Pulmonary artery endothelial cell (primary cell): Measurements from ENCODE around the gene ADAM12. TPM values are rescaled to one million over a fixed set of nuclear protein-coding genes. Genes with fewer than 3 reads are reported as not detected.

ENCODE experiments used
- DNase-seq: peaks from one replicate; pipeline ENCODE4 v3.0.0-alpha.2; 2011; ENCODE audit warnings: low read depth, low spot score
- total RNA-seq: library from RNA; depleted of rRNA; stranded (reverse); fragments of >200 nt; gene quantifications from 2 replicates; pipeline ENCODE4 v1.2.3, GENCODE V29; 2014

Gene ADAM12
- total RNA-seq, 1 donor from 2014 or later: 0.13 TPM

DNA sequence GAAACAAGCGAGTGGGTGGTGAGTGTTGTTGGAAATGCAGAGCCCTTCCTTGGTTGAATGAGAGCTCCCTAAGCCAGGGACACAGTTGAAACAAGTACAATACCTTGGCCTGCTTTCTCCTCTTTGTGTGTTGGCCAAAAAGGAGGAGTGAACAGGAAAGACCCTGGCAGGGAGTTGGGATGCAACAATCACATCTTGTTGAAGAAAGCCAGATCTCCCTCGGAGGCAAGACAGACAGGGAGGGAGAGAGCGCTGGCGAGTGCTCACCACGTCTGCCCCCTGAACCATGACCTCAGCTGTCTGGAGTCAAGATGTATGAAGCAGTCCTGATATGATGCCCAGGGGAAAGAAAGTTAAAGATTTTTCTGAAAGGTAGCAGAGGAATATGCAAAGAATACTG is 66.8 kb downstream of the ADAM12 start:
- no peak for DNase-seq

DNA sequence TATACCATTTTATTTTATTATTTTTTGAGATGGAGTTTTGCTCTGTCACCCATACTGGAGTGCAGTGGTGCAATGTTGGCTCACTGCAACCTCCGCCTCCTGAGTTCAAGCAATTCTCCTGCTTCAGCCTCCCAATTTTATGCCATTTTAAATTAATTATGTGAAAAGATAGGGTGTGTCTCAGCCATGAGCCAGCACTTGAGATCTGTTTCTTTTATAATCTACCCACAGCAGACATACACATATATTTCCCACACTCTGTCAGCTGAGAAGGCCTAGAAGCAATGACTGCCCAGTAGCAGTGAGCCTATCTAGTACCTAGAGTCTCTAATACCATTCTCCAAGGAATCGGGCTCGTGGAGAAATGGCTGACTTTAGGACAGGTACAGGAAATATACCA is 70.5 kb downstream of the ADAM12 start:
- no peak for DNase-seq

DNA sequence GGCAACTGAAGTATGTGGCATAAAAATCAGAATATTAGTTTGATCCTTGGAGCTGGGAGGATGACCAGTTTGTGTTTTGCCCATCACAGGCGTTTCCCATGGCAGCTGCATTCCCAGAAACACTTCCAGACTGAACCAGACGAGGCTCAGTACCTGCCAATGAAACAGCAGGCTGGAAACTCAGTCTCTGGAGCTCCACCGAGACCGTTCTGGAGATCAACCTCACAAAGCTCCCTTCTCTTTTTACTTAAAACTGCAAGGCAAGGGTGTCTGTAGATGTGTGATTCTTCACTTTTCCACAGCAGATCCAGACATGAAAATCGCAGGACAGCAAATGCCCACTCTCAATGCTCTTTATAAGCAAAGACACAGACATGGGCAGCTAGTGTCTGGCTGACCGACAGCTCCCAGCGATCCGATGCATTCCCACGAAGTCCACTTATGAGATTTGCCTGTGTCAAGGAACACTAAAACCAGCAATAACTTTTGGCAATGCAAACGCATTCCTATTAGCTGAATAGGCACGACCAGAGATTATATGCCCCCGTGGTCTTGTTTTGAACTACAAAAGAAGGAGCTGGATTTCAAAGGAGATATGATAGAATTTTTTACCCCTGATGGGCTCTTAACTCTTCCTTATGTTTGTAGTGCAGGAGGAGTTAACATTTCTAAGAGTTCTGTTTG is 72.6 kb downstream of the ADAM12 start:
- no peak for DNase-seq

DNA sequence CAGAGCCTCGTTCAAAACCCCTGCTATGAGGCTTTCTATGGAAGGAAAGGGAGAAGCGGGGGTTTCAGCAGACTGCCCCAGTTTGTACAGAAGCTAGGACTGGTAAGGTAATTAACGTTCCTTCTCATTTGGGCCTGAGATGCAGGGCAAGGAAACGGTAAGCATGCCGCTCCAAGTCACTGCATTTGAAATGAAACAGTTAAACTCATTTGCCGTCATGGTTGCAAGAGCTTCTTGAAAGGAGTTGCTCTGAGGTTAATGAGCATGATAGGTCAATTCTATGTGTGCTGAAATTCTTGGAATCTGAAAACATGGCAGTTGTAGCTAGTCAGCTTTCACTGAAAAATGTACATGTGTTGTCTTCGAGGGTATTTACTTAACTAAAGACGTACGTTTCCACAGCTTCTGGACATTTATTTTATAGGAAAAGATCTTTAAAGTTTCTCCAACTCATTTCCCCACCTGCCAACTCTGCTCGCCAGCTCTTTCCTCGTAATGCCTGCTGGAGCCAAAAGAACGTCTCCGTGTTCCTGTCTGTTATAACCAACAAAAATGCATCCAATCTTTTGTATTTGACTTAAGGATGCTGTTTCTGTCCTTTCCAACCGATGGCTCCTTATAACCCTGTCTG is 73.3 kb downstream of the ADAM12 start:
- no peak for DNase-seq

DNA sequence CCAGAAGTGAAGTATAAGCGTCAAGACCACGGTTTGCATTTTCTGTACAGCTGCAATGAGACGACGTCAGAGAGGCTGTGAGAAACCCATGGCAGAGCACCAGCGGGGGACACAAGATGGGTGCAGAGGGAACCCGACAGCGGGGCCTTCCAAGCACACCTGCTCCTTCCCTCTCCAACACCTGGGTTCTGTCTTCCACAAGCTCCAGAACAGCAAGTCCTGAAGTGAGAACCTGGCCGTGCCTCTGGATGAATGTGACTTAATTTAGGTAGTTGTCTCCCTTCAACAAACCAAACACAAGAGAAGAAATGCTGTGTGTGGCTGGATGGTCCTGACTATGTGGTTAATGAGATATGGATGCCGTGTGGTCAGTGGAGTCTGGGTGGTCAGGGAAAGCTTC is 76.1 kb downstream of the ADAM12 start:
- no peak for DNase-seq

DNA sequence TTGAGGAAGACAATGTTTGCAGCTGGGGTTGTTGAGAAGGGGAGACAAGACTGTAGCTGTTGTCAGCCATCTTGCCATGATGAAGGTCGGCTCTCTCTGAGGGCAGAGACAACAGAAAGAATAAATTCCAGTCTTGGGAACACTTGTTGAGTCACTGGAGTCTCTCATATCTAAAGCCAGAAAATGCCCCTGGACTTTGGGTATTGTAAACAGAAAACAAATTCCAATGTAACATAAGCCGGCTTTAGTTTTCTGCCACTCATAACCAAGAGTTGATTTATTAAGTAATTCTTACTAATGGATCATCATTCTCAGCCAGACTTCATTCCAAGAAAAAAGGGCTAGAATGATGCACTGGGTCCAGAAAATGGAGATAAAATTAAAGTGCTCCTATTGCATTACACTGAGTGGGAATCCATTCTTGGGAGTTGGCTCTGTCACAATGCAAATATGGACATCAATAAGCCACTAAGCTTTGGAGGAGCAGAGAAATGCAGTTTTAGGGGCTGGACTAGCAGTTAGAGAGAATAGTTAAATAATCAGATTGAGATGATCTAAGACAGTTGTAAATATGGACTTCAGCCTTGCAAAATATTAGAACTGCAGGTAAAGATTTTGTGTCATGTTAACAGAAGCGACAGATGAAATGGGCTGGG is 78.9 kb downstream of the ADAM12 start:
- no peak for DNase-seq

DNA sequence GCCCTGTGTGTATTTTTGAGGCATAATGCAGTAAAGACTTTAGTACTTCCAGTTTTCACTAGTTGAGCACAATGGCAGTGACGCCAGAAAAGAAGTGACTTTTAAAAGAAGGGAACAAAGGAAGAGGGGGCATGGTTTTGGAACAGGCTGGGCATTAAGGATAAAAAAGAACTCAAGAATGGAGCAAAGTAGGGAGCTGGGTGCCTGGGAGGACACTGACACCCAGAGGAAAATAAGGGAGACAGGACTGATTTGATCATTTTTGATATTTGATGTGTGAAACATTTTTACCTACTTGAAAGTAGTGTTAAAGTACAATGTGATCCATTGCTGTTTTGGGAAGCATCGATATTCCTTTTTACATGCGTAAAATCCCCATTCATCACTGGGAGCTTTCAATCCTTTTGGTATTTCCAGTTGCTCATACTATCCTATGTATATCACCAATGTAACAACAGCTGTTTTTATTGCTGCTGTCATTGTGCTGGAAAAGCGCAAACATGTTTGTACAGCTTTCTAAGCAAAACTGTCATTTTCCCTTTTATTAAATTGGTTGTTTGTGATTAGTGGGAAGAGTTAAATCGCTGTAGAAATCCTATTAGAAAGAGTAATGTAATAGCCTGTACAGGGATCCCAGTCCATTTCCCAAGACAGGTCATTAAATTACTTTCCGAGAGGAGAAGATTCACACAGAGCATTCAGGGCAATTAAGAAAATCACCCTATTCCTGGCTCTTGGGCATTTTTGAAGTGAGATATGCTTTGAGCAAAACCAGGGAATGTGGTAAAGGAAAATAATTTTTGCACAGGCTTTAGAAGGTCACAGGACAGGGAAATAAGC is 85.2 kb downstream of the ADAM12 start:
- DNase-seq: no peak

DNA sequence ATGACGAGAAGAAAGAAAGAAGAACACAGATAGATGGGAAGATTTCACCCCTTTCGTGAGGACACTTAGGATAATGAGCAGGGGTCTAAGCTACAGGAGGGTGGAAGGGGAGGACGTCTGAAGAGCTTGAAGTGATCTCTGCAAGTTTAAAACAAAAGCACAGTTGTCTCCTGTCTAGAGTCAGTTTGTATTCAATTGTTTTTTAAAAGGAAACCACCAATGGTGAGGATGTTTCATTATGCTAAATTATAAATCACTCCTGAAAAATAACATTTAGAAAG is 85.9 kb downstream of the ADAM12 start:
- no peak for DNase-seq

DNA sequence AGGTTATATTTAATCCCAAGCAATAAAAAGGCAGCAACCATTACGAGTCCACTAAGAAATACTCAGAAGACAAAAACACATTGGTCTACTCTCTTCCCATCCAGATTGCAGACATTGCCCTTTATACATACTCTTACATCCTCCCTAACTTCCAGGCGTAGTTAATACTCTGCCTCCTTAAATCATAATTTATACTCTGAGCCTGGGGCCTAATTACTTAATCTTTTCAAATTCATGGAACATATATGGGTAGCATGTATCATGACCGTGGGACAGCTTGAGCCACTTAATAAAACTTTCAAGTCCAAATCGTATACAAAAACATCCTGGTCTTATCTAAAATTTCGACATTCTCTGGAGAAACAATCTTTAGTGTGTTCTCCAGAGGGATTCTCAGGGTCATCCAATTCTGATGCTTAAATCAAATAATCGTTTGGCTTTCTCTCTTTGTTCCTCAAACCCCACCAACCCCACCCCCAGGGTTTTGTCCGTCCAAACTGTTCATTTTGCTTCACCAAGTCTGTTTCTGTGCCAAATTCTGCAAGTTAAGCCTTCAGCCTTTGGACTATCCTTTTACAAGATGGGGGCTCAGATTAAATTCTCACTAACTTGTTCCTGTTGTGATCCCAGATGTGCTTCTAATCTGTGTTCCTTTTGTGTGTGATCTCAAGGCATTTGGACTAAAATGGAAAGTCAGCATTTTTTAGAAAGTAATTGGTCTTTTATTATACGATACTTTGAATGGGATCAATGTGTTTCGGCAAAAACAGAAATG is 86.4 kb downstream of the ADAM12 start:
- no peak for DNase-seq

DNA sequence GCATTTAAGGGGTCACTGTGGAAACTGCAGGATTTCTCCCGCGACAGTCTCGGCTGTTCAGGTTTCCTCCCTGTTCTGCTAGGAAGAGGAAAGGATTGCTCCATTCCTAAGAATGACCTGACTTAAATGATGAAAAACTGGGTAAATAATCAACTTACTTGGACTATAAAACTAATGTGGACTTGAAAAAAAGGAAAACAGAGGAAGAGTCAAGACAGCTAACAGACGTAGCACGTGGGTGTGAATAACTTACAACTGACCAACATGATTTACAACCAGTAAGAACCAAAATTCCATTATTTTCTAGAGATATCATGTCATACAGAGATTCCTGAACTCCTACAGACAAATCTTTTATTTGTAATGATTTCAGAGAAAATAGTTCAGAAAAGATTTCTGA is 93.8 kb downstream of the ADAM12 start:
- DNase-seq: no peak

DNA sequence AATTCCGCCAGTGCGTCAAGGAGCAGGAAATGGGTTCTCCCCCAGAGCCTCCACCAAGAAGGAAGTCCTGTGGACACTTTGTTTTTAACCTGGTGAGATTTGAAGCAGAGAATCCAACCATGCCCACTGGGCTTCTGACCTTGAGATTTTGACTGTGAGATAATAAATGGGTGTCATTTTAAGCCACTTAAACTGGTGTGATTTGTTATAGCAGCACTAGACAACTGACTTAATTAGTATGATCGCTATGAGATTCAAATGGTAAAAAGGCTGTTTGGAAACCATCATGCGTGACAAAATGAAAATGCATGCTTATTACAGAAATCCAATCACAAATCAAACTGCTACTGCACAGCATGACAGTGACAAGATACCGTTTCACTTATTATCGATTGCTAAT is 98.0 kb downstream of the ADAM12 start:
- DNase-seq: no peak

DNA sequence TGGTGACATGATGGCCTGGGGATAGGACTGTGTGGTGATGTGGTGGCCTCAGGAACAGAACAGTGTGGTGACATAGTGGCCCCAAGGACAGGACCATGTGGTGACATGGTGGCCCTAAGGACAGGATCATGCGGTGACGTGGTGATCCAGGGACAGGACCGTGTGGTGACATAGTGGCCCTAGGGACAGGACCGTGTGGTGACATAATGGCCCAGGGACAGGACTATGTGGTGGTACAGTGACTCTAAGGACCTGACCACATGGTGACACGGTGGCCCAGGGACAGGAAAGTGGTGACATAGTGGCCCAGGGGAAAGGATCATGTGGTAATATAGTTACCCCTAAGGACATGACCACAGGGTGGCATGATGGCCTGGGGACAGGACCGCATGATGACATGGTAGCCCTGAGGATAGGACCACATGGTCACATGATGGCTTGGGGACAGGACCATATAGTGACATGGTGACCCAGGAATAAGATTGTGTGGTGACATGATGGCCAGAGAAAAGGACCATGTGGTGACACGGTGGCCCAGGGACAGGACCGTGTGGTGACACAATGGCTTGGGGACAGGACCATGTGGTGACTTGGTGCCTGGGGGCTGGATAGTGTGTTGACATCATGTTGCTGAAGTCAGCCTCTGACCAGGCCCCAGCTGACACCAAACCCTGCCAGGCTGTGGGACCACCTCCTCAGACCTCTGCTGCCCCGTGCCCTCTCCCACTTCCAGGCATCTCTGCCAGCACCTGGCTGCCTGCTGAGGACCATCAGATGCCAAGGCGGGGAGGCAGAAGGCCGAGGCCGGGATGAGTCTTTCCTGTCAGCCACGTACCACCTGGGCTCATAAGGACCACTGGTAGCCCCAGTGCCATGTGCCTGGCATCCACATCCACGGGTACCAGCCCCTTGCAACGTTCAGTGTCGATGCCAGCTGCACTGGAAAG is 99.5 kb downstream of the ADAM12 start:
- no peak for DNase-seq

DNA sequence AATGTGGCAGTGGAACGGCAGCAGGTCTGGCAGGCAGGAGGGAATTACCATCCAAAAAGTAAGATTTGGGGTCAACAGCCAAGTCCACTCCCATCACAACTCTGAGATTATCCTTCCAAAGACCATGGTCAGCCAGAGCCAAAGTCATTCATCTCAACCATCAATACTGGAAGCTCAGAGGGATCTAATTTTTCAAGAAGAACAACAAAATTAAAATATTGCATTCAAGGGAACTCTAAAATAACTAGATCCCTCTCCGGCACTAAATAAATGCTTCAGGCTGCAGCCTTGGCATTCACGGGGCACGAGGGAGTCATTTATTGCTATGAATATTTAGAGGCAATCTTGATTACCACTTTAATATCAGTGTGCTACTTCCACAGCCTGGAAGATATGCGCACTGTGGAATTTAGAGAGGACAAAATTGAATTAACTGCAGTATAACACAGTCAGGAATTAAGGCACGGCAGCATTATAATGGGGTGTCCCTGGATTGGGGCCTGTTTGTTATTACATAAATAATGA is 102.0 kb downstream of the ADAM12 start:
- no peak for DNase-seq

DNA sequence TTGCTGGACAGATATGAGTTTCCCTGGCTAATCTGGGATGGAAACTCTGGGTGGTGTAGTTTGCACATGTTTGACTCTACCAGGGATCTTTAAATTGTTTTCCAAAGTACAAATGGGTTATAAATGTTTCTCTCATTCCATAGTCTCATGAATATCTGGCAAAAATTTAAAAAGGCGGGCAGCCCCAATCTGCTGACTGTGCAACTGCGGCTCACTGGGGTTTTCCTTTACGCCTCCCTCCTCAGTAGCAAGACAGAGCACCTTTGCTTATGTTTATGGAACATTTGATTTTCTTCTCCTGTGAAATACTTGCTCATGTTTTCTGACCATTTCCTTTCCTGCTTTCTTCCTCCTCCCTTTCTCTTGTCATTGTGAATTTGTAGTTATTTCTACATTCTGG is 105.0 kb downstream of the ADAM12 start:
- DNase-seq: no peak

DNA sequence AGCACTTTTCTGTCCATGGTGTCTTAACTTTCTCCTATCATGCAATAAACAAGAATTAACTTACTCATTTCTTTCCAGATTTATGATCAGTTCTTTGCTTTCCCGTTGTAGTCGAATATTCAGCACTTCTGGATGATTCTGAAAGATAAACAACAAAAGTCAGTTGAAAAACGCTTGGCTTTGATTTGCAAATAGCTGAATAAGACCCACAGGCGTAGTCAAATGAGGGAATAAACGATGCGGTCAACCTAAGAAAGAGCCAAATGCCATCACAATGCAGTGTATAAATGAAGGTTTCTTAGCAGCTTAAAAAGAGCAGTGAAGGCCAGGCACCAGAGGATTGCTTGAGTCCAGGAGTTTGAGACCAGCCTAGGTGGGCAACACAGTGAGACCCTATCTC is 109.4 kb downstream of the ADAM12 start:
- no peak for DNase-seq

DNA sequence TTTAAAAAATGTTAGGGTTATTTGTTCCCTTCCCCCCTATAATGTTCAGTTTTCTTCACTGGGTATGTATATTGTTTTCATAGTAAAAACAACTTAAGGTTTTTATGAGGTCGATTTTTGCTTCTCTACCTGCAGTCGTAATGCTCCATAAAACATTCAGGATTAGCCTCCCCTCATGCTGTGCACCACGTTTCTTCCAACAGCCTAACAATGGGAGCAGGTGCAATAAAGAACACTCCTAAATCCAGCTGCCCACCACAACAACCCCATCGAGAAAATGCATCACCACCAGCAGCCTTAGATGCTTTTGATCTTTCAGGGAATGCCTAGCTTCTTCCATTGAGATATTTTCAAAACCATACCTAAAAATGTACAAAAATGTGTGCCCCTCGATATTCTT is 111.1 kb downstream of the ADAM12 start:
- DNase-seq: no peak

DNA sequence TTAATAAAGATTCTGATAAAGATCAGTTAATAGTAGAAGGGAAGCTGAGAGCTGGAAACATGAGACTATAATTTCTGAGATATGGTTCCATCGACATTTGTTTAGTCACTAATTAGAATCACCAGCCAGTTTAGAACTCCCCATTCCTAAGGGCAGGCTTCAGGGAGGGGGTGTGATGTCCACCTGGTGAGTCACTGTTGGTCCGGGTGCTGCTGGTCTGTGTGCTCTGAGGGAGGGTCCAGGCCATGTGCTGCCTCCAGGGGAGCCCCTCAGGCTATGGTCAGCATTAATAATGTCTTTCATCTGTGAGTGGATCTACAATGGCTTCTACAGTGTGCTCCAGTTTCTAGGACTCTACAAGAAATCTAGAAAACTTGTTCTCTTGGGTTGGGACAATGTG is 115.8 kb downstream of the ADAM12 start:
- no peak for DNase-seq

DNA sequence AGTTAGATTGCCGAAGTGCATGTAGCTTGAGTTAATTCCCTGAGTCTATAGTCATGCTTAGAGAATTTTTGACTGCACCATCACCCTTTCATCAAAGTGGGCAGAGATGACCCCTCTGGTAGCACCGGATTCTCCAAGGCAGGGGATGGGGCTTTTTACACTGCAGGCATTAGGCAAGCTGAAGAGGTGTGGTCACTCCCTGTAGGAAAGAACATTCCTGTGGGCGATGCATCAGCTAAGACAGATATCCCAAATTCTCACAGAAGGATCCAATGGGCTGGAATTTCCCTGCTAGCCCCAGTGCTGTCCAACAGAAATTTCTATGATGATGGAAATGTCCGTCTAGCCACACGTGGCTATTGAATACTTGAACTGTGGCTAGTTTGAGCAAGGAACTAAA is 118.2 kb downstream of the ADAM12 start:
- no peak for DNase-seq

DNA sequence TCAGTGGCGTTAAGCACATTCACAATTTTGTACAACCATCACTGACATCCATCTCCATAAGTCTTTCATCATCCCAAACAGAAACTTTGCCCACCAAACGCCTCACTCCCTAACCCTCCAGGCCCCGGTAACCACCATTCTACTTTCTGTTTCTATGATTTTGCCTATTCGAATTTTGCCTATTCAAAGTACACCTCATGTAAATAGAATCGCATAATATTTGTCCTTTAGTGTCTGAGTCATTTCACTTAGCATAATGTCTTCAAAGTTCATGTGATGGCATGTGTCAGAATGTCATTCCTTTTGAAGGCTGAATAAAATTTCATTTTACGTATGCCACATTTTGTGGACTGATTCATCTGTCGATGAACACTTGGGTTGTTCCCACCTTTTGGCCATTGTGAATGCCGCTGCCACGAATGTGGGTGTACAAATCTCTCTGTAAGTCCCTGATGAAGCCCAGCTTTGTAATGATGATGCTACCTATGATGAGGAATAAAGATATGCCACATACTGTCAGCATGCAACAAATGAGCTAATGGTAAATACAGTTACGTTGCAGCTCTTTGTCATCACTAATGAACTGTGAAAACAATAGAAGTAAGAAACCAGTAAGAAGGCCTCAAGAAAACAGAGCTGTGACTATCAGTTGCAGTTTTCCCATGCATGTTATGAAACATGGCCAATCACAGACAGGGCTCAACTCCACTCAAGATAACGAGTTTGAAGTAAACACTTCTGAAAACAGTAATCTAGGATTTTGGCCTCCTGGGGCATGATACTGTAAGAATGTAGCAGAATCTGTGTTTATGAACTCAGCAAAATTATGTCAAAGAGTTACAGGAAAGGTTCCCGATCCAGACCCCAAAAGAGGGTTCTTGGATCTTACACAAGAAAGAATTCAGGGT is 120.0 kb downstream of the ADAM12 start:
- no peak for DNase-seq
